Transverse colon (tissue), 4 donors: ENCODE data around the gene SUPT16H. TPM values are rescaled to one million over a fixed set of nuclear protein-coding genes. Genes with fewer than 3 reads are reported as not detected.

Experiments used
- DNase-seq: peaks from one replicate; pipeline ENCODE4 v3.0.0-alpha.2; 2019
- H3K27ac ChIP-seq, 4 donors: fragments of 200-600 bp; sonication (generic); 2 replicates each; pipeline ENCODE4 v1.5.1; 2016 to 2018; ENCODE audit warnings: inconsistent platforms in 4 of 4
- H3K27me3 ChIP-seq: fragments of 200-600 bp; sonication (generic); 2 replicates; pipeline ENCODE4 v1.5.1; 2017; ENCODE audit warnings: inconsistent platforms
- H3K36me3 ChIP-seq, 4 donors: fragments of 200-600 bp; sonication (generic); 2 replicates each; pipeline ENCODE4 v1.5.1; 2017 to 2019; ENCODE audit warnings: inconsistent platforms in 4 of 4
- H3K4me1 ChIP-seq, 4 donors: fragments of 200-600 bp; sonication (generic); 2 replicates each; pipeline ENCODE4 v1.5.1; 2017 to 2020; ENCODE audit warnings: inconsistent platforms in 4 of 4
- H3K4me3 ChIP-seq, 4 donors: fragments of 200-600 bp; sonication (generic); 1 replicate in 1 of 4; 2 replicates in 3 of 4; pipeline versions ENCODE4 v1.5.1 to v1.6.1; 2017 to 2019; ENCODE audit warnings: inconsistent platforms in 4 of 4
- H3K9me3 ChIP-seq, 2 donors: fragments of 200-600 bp; sonication (generic); 2 replicates each; pipeline ENCODE4 v1.5.1; 2017 to 2019; ENCODE audit warnings: inconsistent platforms in 2 of 2
- EP300 ChIP-seq: sonication (generic); formaldehyde crosslinking; IDR thresholded peaks from one replicate; pipeline ENCODE4 v1.6.1; 2017; ENCODE audit warnings: antibody characterized with exemption, low read depth
- POLR2A ChIP-seq: fragments of 450-650 bp; IDR thresholded peaks from one replicate; pipeline ENCODE4 v1.6.1; 2016; ENCODE audit warnings: antibody characterized with exemption, mild to moderate bottlenecking, moderate library complexity
- POLR2AphosphoS5 ChIP-seq, 3 donors: sonication (generic); formaldehyde crosslinking; IDR thresholded peaks; one replicate each; pipeline ENCODE4 v1.6.1; 2016; ENCODE audit warnings: antibody characterized with exemption in 3 of 3
- WGBS, 2 donors: methylation state at CpG; one replicate each; pipeline ENCODE4 v1.1.5; 2018; ENCODE audit warnings: low coverage in 1 of 2; 5-methylcytosine and 5-hydroxymethylcytosine counted together
- in situ Hi-C, 4 donors: fragments of 200-750 bp; cut with MboI; loops; one replicate each; pipeline versions ENCODE4 v1.15.0 to v1.15.1; 2017; ENCODE audit warnings: low sequenced_read_pairs in 3 of 4, low pct_ligation_motif_present in 1 of 4, low pct_unique_long_range_greater_than_20kb in 1 of 4
- intact Hi-C: fragments of 100-400 bp; cut with DNase I; formaldehyde crosslinking; loops from one replicate; pipeline ENCODE4 v1.15.1; 2023; ENCODE audit warnings: low total_unique reads
- total RNA-seq, 4 donors: library from RNA; depleted of rRNA; stranded (reverse); fragments of >200 nt; gene quantifications; one replicate each; pipeline ENCODE4 v1.1.0, GENCODE V29; 2016
- TF ChIP-seq, protein P1 (sequence below), 5 experiments: fragments of 200-600 bp in 3 of 5; fragments of 450-650 bp in 2 of 5; sonication (generic) in 3 of 5; IDR thresholded peaks; 1 replicate in 2 of 5; 2 replicates in 3 of 5; pipeline ENCODE4 v1.5.1; 2016 to 2017; ENCODE audit warnings: antibody characterized with exemption in 5 of 5, inconsistent platforms in 3 of 5, mild to moderate bottlenecking in 2 of 5, moderate library complexity in 1 of 5

Gene SUPT16H
- 10 to 100 TPM; 21.5 to 43.5 (median 36.4) TPM for total RNA-seq

DNA sequence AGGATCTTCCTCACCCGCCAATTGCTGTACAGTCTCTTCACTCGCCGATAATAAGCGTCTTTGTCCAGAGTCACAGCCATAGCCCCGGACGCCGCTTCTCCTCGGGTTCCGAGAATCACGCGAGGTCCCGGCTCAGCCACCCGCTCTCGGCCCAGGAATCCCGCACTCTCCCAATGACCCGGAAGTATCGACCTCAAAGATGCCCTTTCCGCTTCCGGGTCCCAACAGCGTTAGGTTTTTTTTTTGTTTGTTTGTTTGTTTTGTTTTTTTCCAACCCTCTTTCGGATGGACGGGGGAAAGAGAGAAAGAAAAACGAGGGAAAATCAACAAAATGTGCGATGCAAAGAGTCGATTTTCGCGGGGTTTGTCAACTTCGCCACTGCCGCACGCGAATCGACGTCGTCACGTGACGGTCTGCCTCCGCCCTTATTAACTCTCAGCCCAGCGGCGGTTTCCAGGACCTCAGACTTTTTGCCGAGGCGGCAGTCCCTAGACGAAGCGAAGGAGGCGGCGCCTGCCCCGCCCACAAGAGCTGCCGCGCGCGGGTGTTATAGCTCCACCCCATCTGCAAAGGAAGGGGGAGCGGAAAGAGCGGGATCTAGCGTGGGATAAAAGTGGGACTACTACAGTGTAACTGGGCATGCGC, at the start of gene SUPT16H:
SUPT16H (minus strand) TSS at position 172 of the 646 bp plus-strand sequence; CDS start at position 80, 92 bp downstream.
- H3K9me3 ChIP-seq: no peaks in the 10 kb centered on the region
- in situ Hi-C loops (loop anchor here in 2 of 4 donors (10.0 to 25.0 kb wide), 2 partner anchors 129 to 147 kb away; no protein-coding TSS in a partner anchor), intact Hi-C loops (no loop called here)
- 0% methylated on average over 7 to 52 of the region's 54 CpGs for WGBS, 2 donors
- peaks cover 11 to 27% (median 16%) of the 10 kb centered on the region in 4 donors for H3K4me1 ChIP-seq
- peak; percentile 97 for DNase-seq
- H3K27me3 ChIP-seq: no peaks in the 10 kb centered on the region
- H3K4me3 ChIP-seq: peak within 1 kb of the TSS; percentile 67 to 97 (median 82)
- H3K36me3 ChIP-seq: peaks cover 0 to 14% (median 5%) of the 10 kb centered on the region in 4 donors
- peak within 1 kb of the TSS; percentile 92 to 96 (median 94) for H3K27ac ChIP-seq
- TF ChIP-seq EP300 (no peak), POLR2A (peak; percentile 72), POLR2AphosphoS5 (IDR thresholded peaks at IDR 0.05) (peak; percentile 52 to 78 (median 74))
- TF ChIP-seq, protein P1, sequence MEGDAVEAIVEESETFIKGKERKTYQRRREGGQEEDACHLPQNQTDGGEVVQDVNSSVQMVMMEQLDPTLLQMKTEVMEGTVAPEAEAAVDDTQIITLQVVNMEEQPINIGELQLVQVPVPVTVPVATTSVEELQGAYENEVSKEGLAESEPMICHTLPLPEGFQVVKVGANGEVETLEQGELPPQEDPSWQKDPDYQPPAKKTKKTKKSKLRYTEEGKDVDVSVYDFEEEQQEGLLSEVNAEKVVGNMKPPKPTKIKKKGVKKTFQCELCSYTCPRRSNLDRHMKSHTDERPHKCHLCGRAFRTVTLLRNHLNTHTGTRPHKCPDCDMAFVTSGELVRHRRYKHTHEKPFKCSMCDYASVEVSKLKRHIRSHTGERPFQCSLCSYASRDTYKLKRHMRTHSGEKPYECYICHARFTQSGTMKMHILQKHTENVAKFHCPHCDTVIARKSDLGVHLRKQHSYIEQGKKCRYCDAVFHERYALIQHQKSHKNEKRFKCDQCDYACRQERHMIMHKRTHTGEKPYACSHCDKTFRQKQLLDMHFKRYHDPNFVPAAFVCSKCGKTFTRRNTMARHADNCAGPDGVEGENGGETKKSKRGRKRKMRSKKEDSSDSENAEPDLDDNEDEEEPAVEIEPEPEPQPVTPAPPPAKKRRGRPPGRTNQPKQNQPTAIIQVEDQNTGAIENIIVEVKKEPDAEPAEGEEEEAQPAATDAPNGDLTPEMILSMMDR (IDR thresholded peaks at IDR 0.05): peak in 2 of 5 experiments; percentile 21 to 22

- Histone ChIP-seq H3K27ac (no peak overlapping the region), H3K9me3 (no peaks in the 10 kb centered on the region), H3K4me3 (no peak overlapping the region), H3K36me3 (peaks cover 0 to 46% (median 21%) of the 10 kb centered on the region in 4 donors), H3K27me3 (no peaks in the 10 kb centered on the region), H3K4me1 (peaks cover 0 to 16% (median 3%) of the 10 kb centered on the region in 4 donors)
- no peak for TF ChIP-seq POLR2AphosphoS5 (IDR thresholded peaks at IDR 0.05)
- intact Hi-C loops (no loop called here), in situ Hi-C loops (no loop called here)
- no peak for DNase-seq
- WGBS, 2 donors: 96 to 100% methylated on average over 2 of the region's 2 CpGs
Observed at GRCh38 chr14:21431126-21431525, 47.3 kb upstream of the SUPT16H start.

- Histone ChIP-seq H3K27ac (no peak overlapping the region), H3K4me3 (no peak overlapping the region), H3K4me1 (no peaks in the 10 kb centered on the region), H3K36me3 (peaks cover 0 to 68% (median 31%) of the 10 kb centered on the region in 4 donors), H3K9me3 (no peaks in the 10 kb centered on the region), H3K27me3 (no peaks in the 10 kb centered on the region)
- TF ChIP-seq POLR2A (no peak), POLR2AphosphoS5 (IDR thresholded peaks at IDR 0.05) (no peak), EP300 (no peak)
- TF ChIP-seq, protein P1 (IDR thresholded peaks at IDR 0.05): no peak
- no peak for DNase-seq
- WGBS, 2 donors: 54 to 83% methylated on average over 1 to 4 of the region's 4 CpGs
- intact Hi-C loops: no loop called here
- in situ Hi-C loops: no loop called here
Observed at GRCh38 chr14:21428930-21429329, 45.1 kb upstream of the SUPT16H start.

- H3K36me3 ChIP-seq: peaks cover 0 to 89% (median 41%) of the 10 kb centered on the region in 4 donors
- in situ Hi-C loops: no loop called here
- H3K27me3 ChIP-seq: no peaks in the 10 kb centered on the region
- H3K27ac ChIP-seq: no peak overlapping the region
- 82 to 90% methylated on average over 1 of the region's 1 CpG for WGBS, 2 donors
- no peak for DNase-seq
- H3K9me3 ChIP-seq: no peaks in the 10 kb centered on the region
- intact Hi-C loops: no loop called here
- H3K4me3 ChIP-seq: no peak overlapping the region
- H3K4me1 ChIP-seq: no peaks in the 10 kb centered on the region
- TF ChIP-seq POLR2A (no peak), EP300 (no peak), POLR2AphosphoS5 (IDR thresholded peaks at IDR 0.05) (no peak)
- TF ChIP-seq, protein P1 (IDR thresholded peaks at IDR 0.05): no peak
Observed at GRCh38 chr14:21426692-21427091, 42.9 kb upstream of the SUPT16H start.
